ENCODE measurements around the gene ESRRB.

The ESRRB gene

GRCh38 chr14:76375947-76376404, at the start of gene ESRRB:
Gene ESRRB, plus strand, starts transcription at chr14:76376137. Its CDS starts 265 bp downstream, at chr14:76376402.
- DNase-seq = no peak

- DNase-seq = no peak
Measured at GRCh38 chr14:76326918-76327689, 48.8 kb upstream of the ESRRB start.

DNA sequence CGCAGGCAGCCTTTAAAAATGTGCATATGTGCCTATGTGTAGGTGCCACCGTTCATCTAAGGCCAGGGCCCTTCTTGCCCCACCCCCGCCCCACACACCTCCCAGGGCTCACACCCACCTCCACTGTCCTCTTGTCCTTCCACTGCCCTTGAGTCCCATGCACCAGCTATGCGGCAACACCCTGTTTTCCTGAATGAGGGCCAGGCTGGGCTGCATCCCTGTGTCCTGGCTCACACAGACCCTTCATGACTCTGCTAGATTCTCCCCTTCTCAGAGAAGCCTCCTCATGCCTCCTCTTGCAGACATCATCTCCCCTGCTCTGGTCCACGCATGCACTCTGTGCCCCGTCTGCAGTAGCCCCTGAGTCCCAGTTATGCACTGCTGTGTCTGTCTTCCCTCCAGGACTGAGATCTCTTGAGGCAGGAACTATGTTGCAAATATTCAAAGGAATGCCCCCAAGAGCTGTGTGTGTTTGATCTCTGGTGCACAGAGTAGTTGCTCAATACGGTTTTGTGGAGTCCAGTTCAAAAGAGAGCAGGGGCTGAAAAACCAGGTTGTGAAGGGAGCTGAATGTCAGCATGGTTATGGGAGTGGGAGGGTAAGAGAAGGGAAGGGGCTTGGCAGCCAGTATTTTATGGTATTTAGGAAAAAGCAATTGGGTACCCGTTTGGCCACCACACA, 47.3 kb upstream of the ESRRB start:
- no peak for DNase-seq

GRCh38 chr14:76329154-76329928, 46.6 kb upstream of the ESRRB start:
- DNase-seq = no peak

- DNase-seq = no peak
Measured at GRCh38 chr14:76329951-76330350, 46.0 kb upstream of the ESRRB start.

DNA sequence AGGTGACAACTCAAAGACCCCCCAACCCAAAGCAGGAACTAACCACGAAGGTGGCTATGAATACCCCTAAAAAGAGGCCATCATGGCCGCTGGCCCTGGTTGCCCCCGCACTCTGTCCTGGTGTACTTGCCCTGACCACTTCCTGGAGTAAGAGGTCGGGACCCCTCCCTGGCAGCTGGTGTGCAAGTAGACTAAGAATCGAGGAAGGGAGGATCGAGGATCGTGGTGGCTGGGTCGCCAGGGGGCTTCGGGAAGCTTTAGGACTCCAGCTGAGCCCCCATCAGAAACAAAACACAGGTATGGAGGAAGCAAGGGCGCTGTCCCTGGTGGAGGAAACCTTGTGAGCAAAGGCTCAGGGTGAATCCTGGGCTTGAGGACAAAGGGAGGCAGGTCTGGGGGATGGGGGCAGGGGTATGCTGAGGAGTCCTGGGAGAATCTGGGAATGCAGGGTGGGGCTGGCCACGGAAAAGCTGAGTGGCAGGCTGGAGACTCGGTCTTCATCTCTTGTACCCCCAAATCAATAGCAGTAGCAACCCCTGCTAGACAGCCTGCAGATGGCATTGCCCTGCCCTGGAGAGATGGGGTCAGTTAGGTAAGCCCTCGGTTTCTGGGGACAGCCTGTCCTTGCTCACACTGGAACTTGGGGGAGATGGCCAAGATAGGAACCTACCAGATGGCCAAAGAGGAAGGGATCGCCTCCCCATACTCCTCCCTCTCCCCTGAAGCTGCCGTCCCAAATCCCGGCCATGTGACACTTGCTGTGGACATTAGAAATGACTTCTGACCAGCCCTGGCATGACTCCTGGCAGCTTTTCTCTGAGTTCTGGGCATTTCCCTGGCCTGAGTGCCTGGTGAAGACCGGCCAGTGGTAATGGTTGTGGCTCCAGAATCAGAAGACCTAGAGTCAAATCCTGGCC, 45.3 kb upstream of the ESRRB start:
- no peak for DNase-seq

DNA sequence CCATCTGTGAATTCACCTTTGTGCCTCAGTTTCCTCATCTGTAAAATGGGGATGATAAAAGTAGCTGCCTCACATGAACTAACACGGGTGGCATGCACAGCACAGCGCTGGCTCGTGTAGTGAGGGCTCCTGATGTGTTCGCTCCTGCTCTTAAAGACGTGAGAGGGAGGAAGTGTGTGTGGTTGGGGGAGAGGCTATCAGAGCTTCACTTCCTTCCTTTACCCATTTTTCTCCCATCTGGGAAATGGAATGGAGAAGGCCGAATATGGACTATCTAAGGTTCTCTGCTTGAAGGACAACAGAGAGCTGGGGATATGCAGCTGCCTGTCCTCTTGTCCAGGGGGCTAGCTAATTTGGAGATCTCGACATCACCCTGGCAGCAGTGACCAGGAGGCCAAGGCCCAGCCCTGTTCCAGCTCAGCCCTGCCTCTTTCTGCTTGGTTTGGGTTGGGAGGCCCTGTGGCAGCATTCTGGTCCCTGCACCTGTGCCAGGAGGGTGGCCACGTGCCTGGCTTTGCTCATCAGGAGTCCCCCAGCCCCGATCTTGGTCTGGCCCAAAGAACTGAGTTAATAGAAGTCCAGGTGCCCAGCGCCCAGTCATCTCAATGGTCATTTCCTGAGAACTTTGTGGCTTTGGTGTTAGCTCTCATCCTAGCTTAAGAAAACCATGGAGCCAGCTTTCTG, 44.5 kb upstream of the ESRRB start:
- DNase-seq = no peak

DNA sequence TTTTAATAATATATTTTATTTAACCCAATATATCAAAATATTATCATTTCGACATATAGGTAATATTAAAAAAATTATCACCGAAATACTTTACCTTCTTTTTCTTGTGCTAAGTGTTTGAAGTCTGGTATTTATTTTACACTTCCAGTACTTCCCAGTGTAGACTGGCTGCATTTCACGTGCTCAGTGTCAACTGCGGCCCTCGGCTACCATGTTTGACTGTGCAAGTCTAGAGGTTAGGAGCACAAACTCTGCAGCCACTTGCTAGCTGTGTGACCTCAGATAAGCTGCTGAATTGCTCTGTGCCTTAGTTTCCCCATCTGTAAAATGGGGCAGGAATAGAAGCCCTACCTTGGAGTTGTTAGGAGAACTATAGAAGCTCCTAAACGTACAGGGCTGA, 42.3 kb upstream of the ESRRB start:
- DNase-seq = no peak

- no peak for DNase-seq
Measured at GRCh38 chr14:76334316-76334715, 41.6 kb upstream of the ESRRB start.

DNA sequence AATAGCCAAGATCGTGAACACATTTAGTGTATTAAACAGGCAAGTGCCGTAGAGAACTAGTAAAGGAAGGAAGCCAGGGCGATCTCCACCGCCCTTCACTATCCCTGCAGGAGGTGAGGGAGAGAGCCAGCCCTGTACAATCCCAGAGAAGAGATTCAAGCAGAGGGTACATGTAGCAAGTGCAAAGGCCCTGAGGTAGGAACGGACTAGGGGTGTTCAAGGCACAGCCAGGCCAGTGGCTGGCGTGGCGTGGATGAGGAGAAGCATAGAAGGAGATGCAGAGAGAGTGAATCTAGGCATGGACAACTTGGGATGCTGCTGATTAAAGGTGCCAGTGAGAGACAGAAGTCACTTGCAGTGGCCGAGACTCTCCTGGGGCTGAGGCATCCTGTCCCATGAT, 39.1 kb upstream of the ESRRB start:
- DNase-seq = no peak

GRCh38 chr14:76337635-76338545, 38.0 kb upstream of the ESRRB start:
- no peak for DNase-seq

- no peak for DNase-seq
Measured at GRCh38 chr14:76339728-76340615, 36.0 kb upstream of the ESRRB start.

DNA sequence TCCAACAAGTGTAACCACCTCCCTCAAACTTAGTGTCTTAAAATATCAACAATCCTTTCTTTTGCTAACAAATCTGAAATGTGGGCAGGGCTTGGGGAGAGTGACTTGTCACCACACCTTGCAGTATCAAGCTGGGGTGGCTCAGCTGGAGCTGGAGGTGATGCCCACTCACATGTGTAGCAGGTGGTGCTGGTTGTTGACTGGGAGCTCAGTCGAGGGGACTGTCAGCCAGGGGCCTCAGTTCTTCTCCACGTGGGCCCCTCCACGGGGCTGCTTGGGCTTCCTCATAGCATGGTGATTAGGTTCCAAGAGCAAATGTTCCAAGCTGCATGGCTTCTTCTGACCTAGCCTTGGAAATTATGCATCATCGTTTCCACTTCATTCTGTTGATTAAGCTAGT, 32.6 kb upstream of the ESRRB start:
- DNase-seq = no peak

DNA sequence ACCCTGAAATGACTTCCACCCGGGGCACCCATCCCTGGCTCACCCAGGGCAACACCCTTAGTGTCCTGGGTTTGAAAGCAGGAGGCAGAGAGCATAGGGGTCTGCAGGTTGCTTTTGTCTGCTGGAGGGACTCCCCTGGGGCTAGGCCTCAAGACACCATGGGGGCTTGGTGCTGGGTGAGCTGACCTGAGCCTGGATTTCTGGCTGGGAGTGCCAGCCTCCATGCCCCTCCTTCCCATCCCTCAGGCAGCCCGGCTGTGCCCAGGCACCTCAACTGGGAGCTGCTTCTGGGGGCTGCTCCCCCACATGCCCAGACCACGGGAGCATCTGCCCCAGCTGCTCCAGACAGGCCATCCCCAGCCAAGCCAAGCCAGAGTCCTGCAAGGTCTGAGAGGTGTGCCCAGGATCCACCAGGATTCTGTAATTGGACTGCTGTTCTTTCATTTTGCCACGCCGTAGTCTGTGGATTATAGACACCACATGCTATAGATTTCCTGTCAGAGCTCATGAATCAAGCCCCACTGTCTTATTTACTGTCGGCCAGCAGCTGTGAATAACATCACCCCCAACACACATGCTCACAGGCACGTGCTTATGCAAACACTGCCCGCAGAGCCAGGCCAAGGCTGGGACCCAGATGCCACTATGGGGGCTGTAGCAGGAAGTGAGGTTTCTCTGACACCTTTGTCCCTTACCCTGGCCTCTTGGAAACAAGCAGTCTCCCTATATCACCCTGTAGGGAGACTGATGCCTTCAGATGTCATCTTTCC, 29.4 kb upstream of the ESRRB start:
- no peak for DNase-seq

DNA sequence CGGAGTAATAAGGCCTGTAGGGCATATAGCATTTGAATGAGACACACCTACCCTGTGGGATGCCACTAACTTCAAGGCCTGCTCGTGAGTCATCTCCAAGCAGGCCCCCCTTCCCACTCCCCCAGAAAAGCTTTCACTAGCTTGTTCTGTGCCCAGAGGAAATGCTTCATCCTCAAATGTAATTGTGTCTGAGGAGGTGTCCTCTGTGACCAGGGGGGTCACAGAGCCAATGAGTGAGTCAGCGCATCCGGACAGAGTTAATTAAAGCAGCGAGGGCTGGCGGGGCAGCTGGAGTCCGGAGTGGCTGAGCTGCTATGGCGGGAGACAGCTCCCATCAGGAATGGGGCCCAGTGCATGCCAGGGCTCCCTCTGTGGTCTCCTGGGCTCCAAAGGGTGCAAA, 27.0 kb upstream of the ESRRB start:
- DNase-seq = no peak

GRCh38 chr14:76349993-76350392, 25.9 kb upstream of the ESRRB start:
- no peak for DNase-seq

GRCh38 chr14:76350671-76351070, 25.3 kb upstream of the ESRRB start:
- DNase-seq = no peak

GRCh38 chr14:76351941-76352340, 24.0 kb upstream of the ESRRB start:
- DNase-seq = no peak

Data from NCI-H1436 (cell line).